IMR-90 (cell line): ENCODE data around the gene OR6B3. TPM values are rescaled to one million over a fixed set of nuclear protein-coding genes. Genes with fewer than 3 reads are reported as not detected.

Experiments used
- ATAC-seq: fragments of 200-7000 bp; cut with Tn5 transposase; 2 replicates; pipeline ENCODE4 v1.9.1; 2020; ENCODE audit warnings: low read depth, mild to moderate bottlenecking, moderate library complexity
- Bru-seq: library from RNA; stranded (reverse); fragments of 400-500 nt; gene quantifications from one replicate; lab custom pipeline; 2021; lab: Mats Ljungman, UMichigan
- BruChase-seq, 2 experiments: library from RNA; stranded (reverse); fragments of 400-500 nt; gene quantifications; one replicate each; lab custom pipeline; 2021; lab: Mats Ljungman, UMichigan
- BruUV-seq: library from RNA; stranded (reverse); fragments of 400-500 nt; replicated peaks from 2 replicates; lab custom pipeline; 2021; lab: Mats Ljungman, UMichigan
- CTCF ChIA-PET: fragments of 300-600 bp; formaldehyde crosslinking; extraction: SDS; loops from one replicate; lab custom pipeline; 2021; ENCODE audit warnings: antibody characterized with exemption; lab: Yijun Ruan, JAX
- POLR2A ChIA-PET: fragments of 300-600 bp; sonication (Branson Sonifier 250); formaldehyde crosslinking; loops from one replicate; lab custom pipeline; 2022; ENCODE audit warnings: antibody characterized with exemption; ENCODE audit not compliant: unreplicated experiment; lab: Charles Lee
- DNase-seq: peaks from one replicate; pipeline ENCODE4 v3.0.0; 2013
- H2AFZ ChIP-seq: replicated peaks from 2 replicates; pipeline ENCODE3; 2013; ENCODE audit warnings: low read length, mild to moderate bottlenecking; ENCODE audit not compliant: poor library complexity
- H2AK5ac ChIP-seq: 2 replicates; pipeline ENCODE4 v1.6.1; 2013; ENCODE audit warnings: low read depth, low read length, inconsistent platforms
- H2AK9ac ChIP-seq: replicated peaks from 2 replicates; pipeline ENCODE3; 2013; ENCODE audit warnings: mild to moderate bottlenecking, low read depth, low read length, moderate library complexity; ENCODE audit not compliant: poor library complexity
- H2BK120ac ChIP-seq: 2 replicates; pipeline ENCODE4 v1.6.1; 2013; ENCODE audit warnings: low read depth, low read length, inconsistent platforms
- H2BK15ac ChIP-seq: 3 replicates; pipeline ENCODE4 v1.6.1; 2013; ENCODE audit warnings: low read depth, low read length, inconsistent platforms
- H2BK20ac ChIP-seq: 2 replicates; pipeline ENCODE4 v1.6.1; 2013; ENCODE audit warnings: low read depth, mild to moderate bottlenecking, inconsistent platforms, low read length, moderate library complexity
- H2BK5ac ChIP-seq: 2 replicates; pipeline ENCODE4 v1.6.1; 2013; ENCODE audit warnings: mild to moderate bottlenecking, low read depth, low read length, inconsistent platforms; ENCODE audit not compliant: poor library complexity, severe bottlenecking
- H3K14ac ChIP-seq: replicated peaks from 2 replicates; pipeline ENCODE4 v1.6.1; 2013; ENCODE audit warnings: low read depth, low read length, inconsistent platforms
- H3K18ac ChIP-seq: 2 replicates; pipeline ENCODE4 v1.6.1; 2013; ENCODE audit warnings: low read depth, low read length, control low read depth
- H3K23ac ChIP-seq: 2 replicates; pipeline ENCODE4 v1.6.1; 2013; ENCODE audit warnings: low read depth, low read length, inconsistent platforms
- H3K27ac ChIP-seq: 2 replicates; pipeline ENCODE4 v1.5.1; 2013; ENCODE audit warnings: mild to moderate bottlenecking, control low read depth, low read length; ENCODE audit not compliant: insufficient read depth
- H3K27me3 ChIP-seq: 2 replicates; pipeline ENCODE4 v1.6.1; 2013; ENCODE audit warnings: low read length; ENCODE audit not compliant: control insufficient read depth, insufficient read depth
- H3K36me3 ChIP-seq: 2 replicates; pipeline ENCODE4 v1.6.1; 2013; ENCODE audit warnings: low read length, mixed read lengths; ENCODE audit not compliant: control insufficient read depth, insufficient read depth
- H3K4ac ChIP-seq: 2 replicates; pipeline ENCODE4 v1.6.1; 2013; ENCODE audit warnings: low read depth, low read length, inconsistent platforms
- H3K4me1 ChIP-seq: 2 replicates; pipeline ENCODE4 v1.6.1; 2013; ENCODE audit warnings: low read length, mixed read lengths; ENCODE audit not compliant: control insufficient read depth, insufficient read depth
- H3K4me2 ChIP-seq: 2 replicates; pipeline ENCODE4 v1.6.1; 2013; ENCODE audit warnings: low read depth, mild to moderate bottlenecking, control low read depth, low read length, moderate library complexity
- H3K4me3 ChIP-seq: 2 replicates; pipeline ENCODE4 v1.5.1; 2013; ENCODE audit warnings: low read depth, mild to moderate bottlenecking, control low read depth, low read length, moderate library complexity; ENCODE audit not compliant: insufficient read depth
- H3K56ac ChIP-seq: 2 replicates; pipeline ENCODE4 v1.6.1; 2013; ENCODE audit warnings: low read length, inconsistent platforms; ENCODE audit not compliant: insufficient read depth; ENCODE audit errors: extremely low read depth
- H3K79me1 ChIP-seq, 2 experiments: 2 replicates each; pipeline ENCODE4 v1.6.1; 2013; ENCODE audit warnings: low read length in 2 of 2, inconsistent platforms in 1 of 2, low read depth in 1 of 2
- H3K9ac ChIP-seq: 2 replicates; pipeline ENCODE4 v1.6.1; 2013; ENCODE audit warnings: low read depth, low read length, control low read depth
- H3K9me1 ChIP-seq: 2 replicates; pipeline ENCODE4 v1.6.1; 2013; ENCODE audit warnings: low read length, inconsistent platforms; ENCODE audit not compliant: insufficient read depth
- H3K9me3 ChIP-seq: 2 replicates; pipeline ENCODE4 v1.6.1; 2013; ENCODE audit warnings: low read length; ENCODE audit not compliant: control insufficient read depth, insufficient read depth
- H4K20me1 ChIP-seq: 2 replicates; pipeline ENCODE4 v1.6.1; 2013; ENCODE audit warnings: low read length, inconsistent platforms; ENCODE audit not compliant: insufficient read depth
- H4K5ac ChIP-seq: 2 replicates; pipeline ENCODE4 v1.6.1; 2013; ENCODE audit warnings: mild to moderate bottlenecking, low read depth, low read length, control low read depth
- H4K8ac ChIP-seq, 2 experiments: 2 replicates each; pipeline ENCODE4 v1.6.1; 2013; ENCODE audit warnings: low read depth in 2 of 2, low read length in 2 of 2, control low read depth in 1 of 2, inconsistent platforms in 1 of 2
- H4K91ac ChIP-seq: 2 replicates; pipeline ENCODE4 v1.6.1; 2013; ENCODE audit warnings: low read depth, low read length, inconsistent platforms; ENCODE audit not compliant: insufficient read depth
- CEBPB ChIP-seq: IDR thresholded peaks from 2 replicates; pipeline ENCODE4 v1.6.1; 2012; ENCODE audit warnings: low read depth, low read length, improper control_type of control experiment
- POLR2A ChIP-seq: IDR thresholded peaks from 2 replicates; pipeline ENCODE4 v1.6.1; 2012; ENCODE audit warnings: mild to moderate bottlenecking, low read depth, low read length
- WGBS, 2 experiments: methylation state at CpG; one replicate each; pipeline versions ENCODE4 v1.1.5 to v1.1.7; 2013; ENCODE audit warnings: missing lambda C conversion rate in 2 of 2; ENCODE audit not compliant: insufficient read length in 1 of 2; ENCODE audit errors: extremely low coverage in 2 of 2; 5-methylcytosine and 5-hydroxymethylcytosine counted together
- dilution Hi-C: fragments of 300-500 bp; cut with HindIII; formaldehyde crosslinking; loops from one replicate; pipeline ENCODE4 v1.14.3; 2018; ENCODE audit warnings: low sequenced_read_pairs; ENCODE audit not compliant: unreplicated experiment
- in situ Hi-C: fragments of 300-500 bp; cut with MboI; formaldehyde crosslinking; loops from 3 replicates; pipeline ENCODE4 v1.14.3; 2019; ENCODE audit warnings: low sequenced_read_pairs, inconsistent platforms, mixed read lengths
- intact Hi-C: fragments of 100-400 bp; cut with micrococcal nuclease; formaldehyde crosslinking; loops from 2 replicates; pipeline ENCODE4 v1.10.0; 2022
- long read RNA-seq: library from polyadenylated mRNA; unstranded; transcript quantifications from one replicate; pipeline ENCODE4 v2.0.0, GENCODE V29; 2021; ENCODE audit not compliant: unreplicated experiment
- polyA plus RNA-seq, 3 experiments: library from polyadenylated mRNA; depleted of rRNA; stranded (reverse); fragments of >200 nt; gene quantifications; 2 replicates each; pipeline ENCODE4 v1.2.3, GENCODE V29; 2012; ENCODE audit warnings: low replicate concordance in 1 of 3
- total RNA-seq: library from RNA; depleted of rRNA; stranded (reverse); fragments of >200 nt; gene quantifications from 2 replicates; pipeline ENCODE4 v1.2.3, GENCODE V29; 2012; rRNA removed

Gene OR6B3
- total RNA-seq (not detected in 2 replicates), polyA plus RNA-seq (2012; rRNA removed) (not detected in 2 replicates), Bru-seq, nascent RNA (not detected), BruChase-seq, experiment 1, labeled RNA remaining after a 6-hour chase (not detected), BruChase-seq, experiment 2, labeled RNA remaining after a 2-hour chase (not detected)
- not detected in 2 replicates for polyA plus RNA-seq (2012; cell fraction: cytosol; rRNA removed)
- not detected in 2 replicates for polyA plus RNA-seq (2012; cell fraction: nucleus; rRNA removed; ENCODE audit: low replicate concordance)
- long read RNA-seq = 0 reads

DNA sequence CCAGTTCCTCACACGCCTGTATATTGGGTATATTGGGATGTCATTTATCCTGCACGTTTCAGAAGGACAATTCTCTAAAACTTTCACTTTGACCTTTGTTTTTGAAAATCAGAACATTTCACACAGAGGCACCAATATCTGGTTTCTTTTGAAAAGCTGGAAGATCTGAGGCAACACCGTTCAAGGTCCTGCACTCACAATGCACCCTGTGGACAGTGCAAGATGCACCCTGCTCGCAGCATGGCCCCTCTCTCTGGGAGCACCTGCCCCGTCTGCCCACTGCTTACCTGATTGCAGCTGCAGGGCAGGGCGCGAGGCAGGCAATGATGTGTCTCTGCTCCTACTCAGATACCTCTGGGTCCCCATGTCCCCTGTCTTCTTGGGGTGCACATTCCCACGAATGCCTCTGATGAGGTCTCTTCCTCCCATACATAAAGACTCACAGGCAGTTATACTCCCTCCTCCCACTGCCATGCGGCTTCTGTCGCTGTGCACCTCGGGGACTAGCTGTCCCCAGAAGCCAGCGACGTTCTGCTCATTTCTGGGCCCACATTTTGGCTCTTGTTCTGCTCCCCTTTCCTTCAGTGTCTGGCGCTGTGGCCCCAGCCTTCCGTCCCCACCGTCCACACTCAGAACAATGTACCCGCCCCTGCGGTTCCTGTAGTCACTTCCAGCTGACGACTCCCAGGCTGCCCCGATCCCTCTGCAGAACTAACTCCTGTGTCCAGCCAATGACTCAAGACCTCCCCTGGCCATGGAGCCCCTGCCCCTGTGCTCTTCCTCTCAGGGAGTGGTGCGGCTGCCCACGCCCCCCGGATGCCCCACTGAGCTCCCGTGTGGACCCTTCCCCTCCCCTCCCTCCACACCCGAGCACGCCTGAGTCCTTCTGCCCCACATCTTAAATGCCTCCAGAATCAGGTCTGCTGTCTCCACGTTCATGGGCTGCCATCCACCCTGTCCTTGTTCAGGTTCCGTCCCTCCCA, at the start of gene OR6B3:
OR6B3 (minus strand) TSS at position 349 of the 983 bp plus-strand sequence.
- H2BK120ac ChIP-seq = no peak within 1 kb of the TSS
- no peak within 1 kb of the TSS for H3K4ac ChIP-seq
- H3K9ac ChIP-seq = no peak within 1 kb of the TSS
- H4K91ac ChIP-seq = no peak within 1 kb of the TSS
- H3K4me3 ChIP-seq = no peak within 1 kb of the TSS
- ATAC-seq (no peak), DNase-seq (no peak)
- no peak within 1 kb of the TSS for H2AK5ac ChIP-seq
- no peak within 1 kb of the TSS for H2BK5ac ChIP-seq
- H3K18ac ChIP-seq = no peak within 1 kb of the TSS
- no peak within 1 kb of the TSS for H3K23ac ChIP-seq
- dilution Hi-C loops (no loop called here), in situ Hi-C loops (no loop called here), intact Hi-C loops (no loop called here)
- no peak within 1 kb of the TSS for H2BK20ac ChIP-seq
- no peak within 1 kb of the TSS for H3K56ac ChIP-seq
- H3K4me2 ChIP-seq = no peak within 1 kb of the TSS
- WGBS, 2 experiments = 46% methylated on average over 17 of the region's 28 CpGs; no CpG with 5 or more reads in 1 of the 2 experiments
- TF ChIP-seq POLR2A (no peak), CEBPB (no peak)
- H3K9me3 ChIP-seq = no peaks in the 10 kb centered on the region
- no peak within 1 kb of the TSS for H2AFZ ChIP-seq
- no peaks in the 10 kb centered on the region for H4K20me1 ChIP-seq
- H2AK9ac ChIP-seq = no peak within 1 kb of the TSS
- H4K8ac ChIP-seq = no peak within 1 kb of the TSS
- ChIA-PET CTCF (interaction anchor here (0.6 to 1.5 kb wide), 2 partner anchors 8 to 90 kb away, joined by 4 to 6 read pairs; no protein-coding TSS in a partner anchor), POLR2A (no interaction called here)
- H3K14ac ChIP-seq = no peak within 1 kb of the TSS
- no peak within 1 kb of the TSS for H4K5ac ChIP-seq
- no peaks in the 10 kb centered on the region for H3K4me1 ChIP-seq
- no peaks in the 10 kb centered on the region for H3K36me3 ChIP-seq
- H3K79me1 ChIP-seq = no peaks in the 10 kb centered on the region
- H3K27ac ChIP-seq = no peak within 1 kb of the TSS
- H3K27me3 ChIP-seq = peaks cover 43% of the 10 kb centered on the region
- no TSS peak for BruUV-seq
- no peak within 1 kb of the TSS for H2BK15ac ChIP-seq
- no peaks in the 10 kb centered on the region for H3K9me1 ChIP-seq
